T-cell (primary cell): Measurements from ENCODE around the gene MPHOSPH10. TPM values are rescaled to one million over a fixed set of nuclear protein-coding genes. Genes with fewer than 3 reads are reported as not detected.
"Not testable (repeated sequence)": the region's sequence is repeated elsewhere in the genome, so short reads cannot be mapped to it uniquely, and the experiment has no call there.

Source experiments
- ATAC-seq, 4 experiments: fragments of 200-7000 bp in 3 of 4; fragments of 150-1000 bp in 1 of 4; cut with Tn5 transposase; replicated peaks in 1 of 4; 1 replicate in 3 of 4; 2 replicates in 1 of 4; pipeline ENCODE4 v1.10.0; 2021; ENCODE audit warnings: moderate library complexity in 3 of 4, mild to moderate bottlenecking in 2 of 4, moderate number of reproducible peaks in 1 of 4
- CTCF ChIA-PET, 2 donors: fragments of 300-600 bp; sonication (Branson Sonifier 250); formaldehyde crosslinking; loops; one replicate each; lab custom pipeline; 2022; ENCODE audit warnings: antibody characterized with exemption in 2 of 2; lab: Charles Lee
- POLR2A ChIA-PET, 2 donors: fragments of 300-600 bp; sonication (Branson Sonifier 250); formaldehyde crosslinking; loops; one replicate each; lab custom pipeline; 2022; ENCODE audit warnings: antibody characterized with exemption in 2 of 2; lab: Charles Lee
- DNase-seq, 35 experiments: peaks; one replicate each; pipeline versions ENCODE4 v3.0.0 to v3.0.0-alpha.2; 2013 to 2023
- H3K27ac ChIP-seq: one replicate; pipeline ENCODE4 v1.5.1; 2013; ENCODE audit warnings: low read length
- H3K27me3 ChIP-seq, 2 experiments: replicated peaks in 1 of 2; 1 replicate in 1 of 2; 2 replicates in 1 of 2; pipeline versions ENCODE4 v1.6.1 to v1.7.0; 2013; ENCODE audit warnings: low read length in 1 of 2, mixed read lengths in 1 of 2; ENCODE audit not compliant: control insufficient read depth in 2 of 2, insufficient read depth in 2 of 2; ENCODE audit errors: extremely low read depth in 1 of 2
- H3K36me3 ChIP-seq, 2 donors: 1 replicate in 1 of 2; 2 replicates in 1 of 2; pipeline versions ENCODE4 v1.6.1 to v1.7.0; 2013; ENCODE audit warnings: low read length in 1 of 2; ENCODE audit not compliant: control insufficient read depth in 2 of 2, insufficient read depth in 1 of 2; ENCODE audit errors: extremely low read depth in 1 of 2
- H3K4me1 ChIP-seq, 2 experiments: 1 replicate in 1 of 2; 2 replicates in 1 of 2; pipeline versions ENCODE4 v1.6.1 to v1.7.0; 2013; ENCODE audit warnings: low read length in 2 of 2, mixed read lengths in 1 of 2; ENCODE audit not compliant: insufficient read depth in 2 of 2, control insufficient read depth in 1 of 2; ENCODE audit errors: extremely low read depth in 1 of 2
- H3K4me3 ChIP-seq, 2 donors: 1 replicate in 1 of 2; 2 replicates in 1 of 2; pipeline versions ENCODE4 v1.5.1 to v1.7.0; 2013; ENCODE audit warnings: mild to moderate bottlenecking in 2 of 2, low read length in 1 of 2, moderate library complexity in 1 of 2; ENCODE audit not compliant: control insufficient read depth in 1 of 2; ENCODE audit errors: extremely low read depth in 1 of 2
- H3K9me3 ChIP-seq: 2 replicates; pipeline ENCODE4 v1.7.0; 2013
- H3K27ac Mint-ChIP-seq, 2 donors: one replicate each; pipeline ENCODE4 v1.8.0; 2020 to 2021; ENCODE audit warnings: mild to moderate bottlenecking in 2 of 2, mixed read lengths in 2 of 2
- H3K27me3 Mint-ChIP-seq, 2 donors: one replicate each; pipeline ENCODE4 v1.8.0; 2021 to 2022; ENCODE audit warnings: mixed read lengths in 2 of 2
- H3K36me3 Mint-ChIP-seq: one replicate; pipeline ENCODE4 v1.8.0; 2021; ENCODE audit warnings: mixed read lengths
- H3K4me1 Mint-ChIP-seq, 3 donors: one replicate each; pipeline ENCODE4 v1.8.0; 2020 to 2022; ENCODE audit warnings: mixed read lengths in 3 of 3, mild to moderate bottlenecking in 1 of 3
- H3K4me3 Mint-ChIP-seq, 3 donors: one replicate each; pipeline ENCODE4 v1.8.0; 2020 to 2022; ENCODE audit warnings: mild to moderate bottlenecking in 3 of 3, mixed read lengths in 3 of 3, moderate library complexity in 3 of 3
- H3K9me3 Mint-ChIP-seq, 3 donors: one replicate each; pipeline ENCODE4 v1.8.0; 2020 to 2022; ENCODE audit warnings: mixed read lengths in 3 of 3
- WGBS: methylation state at CpG from one replicate; pipeline ENCODE4 v1.1.5; 2013; ENCODE audit warnings: missing lambda C conversion rate; ENCODE audit not compliant: insufficient coverage; 5-methylcytosine and 5-hydroxymethylcytosine counted together
- total RNA-seq, 35 experiments: library from RNA in 6 of 35; stranded (reverse) in 6 of 35; fragments of 120-200 nt in 1 of 35; gene quantifications; one replicate each; pipeline versions ENCODE4 v1.2.1 to v1.2.4 and lab custom pipeline; 2013 to 2026

MPHOSPH10 gene
- 10 to 100 TPM; 34.8 to 49.6 (median 39.9) TPM for total RNA-seq
- total RNA-seq (2013): 28.8 TPM
- 36.8 to 159 (median 74.6) reads per million in 29 experiments for total RNA-seq (lab: John Stamatoyannopoulos, UW)

GRCh38 chr2:71130152-71130904 is at the start of gene MPHOSPH10, which contains the start of gene MCEE:
Gene MPHOSPH10 (plus strand): TSS chr2:71130634. CDS start chr2:71130666, 32 bp downstream.
Gene MCEE (minus strand): TSS chr2:71130229. CDS start chr2:71130219, 10 bp downstream.
- peaks cover 8% of the 10 kb centered on the region for H3K36me3 Mint-ChIP-seq
- Histone ChIP-seq H3K27ac (peak within 1 kb of the TSS; percentile 77), H3K36me3 (peaks cover 3 to 12% of the 10 kb centered on the region in 2 donors), H3K4me3 (peak within 1 kb of the TSS; percentile 85 to 98), H3K27me3 (no peaks in the 10 kb centered on the region), H3K9me3 (no peaks in the 10 kb centered on the region), H3K4me1 (peaks cover 17 to 20% of the 10 kb centered on the region in 2 experiments)
- H3K4me3 Mint-ChIP-seq: no peak within 1 kb of the TSS
- POLR2A ChIA-PET: interaction anchor here (0.6 to 3.1 kb wide), 8 partner anchors 59 to 1405 kb away, joined by 3 to 20 read pairs (median 4); partner anchors contain the start of genes NAGK (in 2 of the 2), PAIP2B (in 1 of the 2) and ZNF638 (in 1 of the 2)
- peak within 1 kb of the TSS in 1 of 2 donors; percentile 70 for H3K27ac Mint-ChIP-seq
- peaks cover 19 to 26% (median 20%) of the 10 kb centered on the region in 3 donors for H3K4me1 Mint-ChIP-seq
- DNase-seq: peak; percentile 76 to 93 (median 86)
- CTCF ChIA-PET: interaction anchor here in 1 of 2 donors (0.6 to 1.6 kb wide), 7 partner anchors 59 to 212 kb away, joined by 3 to 6 read pairs (median 5); partner anchors contain the start of genes NAGK, PAIP2B and ZNF638
- ATAC-seq: peak; percentile 90 to 95 (median 94)
- no peaks in the 10 kb centered on the region for H3K9me3 Mint-ChIP-seq
- no peaks in the 10 kb centered on the region for H3K27me3 Mint-ChIP-seq
- WGBS: 0% methylated on average over 50 of the region's 67 CpGs

DNA sequence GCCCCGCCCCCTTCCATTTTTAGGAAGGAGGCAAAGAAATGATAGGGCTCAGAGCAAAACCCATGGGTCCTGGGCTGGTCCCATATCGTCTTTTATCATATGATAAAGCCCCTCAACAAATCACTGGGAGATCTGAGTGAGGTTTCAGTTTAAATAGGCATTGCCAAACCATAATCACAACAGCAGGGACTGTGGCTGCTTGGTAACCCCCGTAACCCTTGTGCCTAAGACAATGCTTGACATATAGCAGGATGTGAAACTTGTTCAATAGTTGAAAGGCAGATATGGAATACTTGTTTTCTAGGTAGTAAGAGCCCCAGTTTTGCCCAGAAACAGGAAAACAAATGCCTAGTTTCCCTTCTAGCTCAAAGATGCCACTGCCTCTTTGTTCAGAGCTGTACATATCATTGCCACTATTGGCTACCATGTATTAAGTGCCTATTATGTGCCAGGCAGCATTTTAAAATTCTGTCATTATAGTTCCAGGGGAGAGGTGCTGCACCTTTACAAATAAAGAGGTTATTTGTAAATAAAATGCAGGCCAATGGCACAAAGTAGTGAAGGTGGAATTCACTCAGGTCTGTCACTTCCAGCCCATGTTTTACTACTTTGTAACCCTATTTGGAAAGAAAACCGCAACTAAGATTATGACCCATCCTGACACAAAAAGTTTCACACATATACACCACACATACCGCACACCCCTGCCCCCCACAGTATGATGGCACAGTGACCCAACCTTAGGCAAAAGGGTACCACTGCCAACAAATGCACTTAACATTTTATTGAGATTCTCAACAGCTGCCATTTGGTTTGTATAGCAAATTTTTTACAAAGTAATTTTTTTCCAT is 47.8 kb upstream of the MPHOSPH10 start:
- Histone ChIP-seq H3K27me3 (peaks cover 0 to 4% of the 10 kb centered on the region in 2 experiments), H3K4me1 (peaks cover 3 to 5% of the 10 kb centered on the region in 2 experiments), H3K9me3 (no peaks in the 10 kb centered on the region), H3K27ac (no peak overlapping the region), H3K4me3 (no peak overlapping the region), H3K36me3 (peaks cover 9 to 15% of the 10 kb centered on the region in 2 donors)
- CTCF ChIA-PET: interaction anchor here in 1 of 2 donors (0.5 kb wide), 1 partner anchor 17 kb away, joined by 4 read pairs; no protein-coding TSS in a partner anchor
- peaks cover 4 to 8% of the 10 kb centered on the region in 2 donors for H3K27me3 Mint-ChIP-seq
- peak overlapping the region; percentile 62 to 64 for H3K27ac Mint-ChIP-seq
- no peak overlapping the region for H3K4me3 Mint-ChIP-seq
- peaks cover 9 to 19% (median 16%) of the 10 kb centered on the region in 3 donors for H3K4me1 Mint-ChIP-seq
- peak in 3 of 35 experiments; percentile 11 to 21 (median 18) for DNase-seq
- peaks cover 12% of the 10 kb centered on the region for H3K36me3 Mint-ChIP-seq
- POLR2A ChIA-PET: interaction anchor here (0.6 to 0.7 kb wide), 2 partner anchors 18 to 145 kb away, joined by 4 to 5 read pairs; partner anchors contain the start of gene PAIP2B (in 1 of the 2)
- H3K9me3 Mint-ChIP-seq: no peaks in the 10 kb centered on the region
- no CpG with 5 or more reads among the region's 5 CpGs for WGBS
- peak in 1 of 4 experiments; percentile 37 for ATAC-seq

DNA sequence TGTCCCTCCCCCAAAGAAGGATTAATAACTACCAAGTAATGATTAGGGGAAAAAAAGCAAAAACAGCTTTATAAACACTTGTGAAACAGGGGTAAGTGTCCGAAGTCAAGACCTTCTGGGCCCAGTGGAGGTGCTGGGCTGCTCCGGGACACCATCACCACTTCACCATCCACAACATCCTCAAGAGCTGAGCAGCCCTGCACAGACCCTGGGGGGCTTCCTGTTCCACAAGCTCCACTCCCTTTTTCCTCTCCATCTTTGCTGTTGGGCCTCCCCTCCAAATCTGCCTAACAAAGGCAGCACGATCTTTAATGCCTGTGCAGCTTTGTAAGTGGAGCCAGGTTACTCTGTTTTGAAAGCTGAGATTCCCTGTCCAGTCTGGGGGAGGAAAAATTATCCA is 47.1 kb upstream of the MPHOSPH10 start:
- H3K4me3 ChIP-seq, H3K27ac Mint-ChIP-seq, H3K36me3 ChIP-seq, H3K9me3 ChIP-seq, H3K4me3 Mint-ChIP-seq, H3K27me3 ChIP-seq, H3K27ac ChIP-seq, H3K36me3 Mint-ChIP-seq, CTCF ChIA-PET, ATAC-seq, H3K4me1 ChIP-seq, H3K9me3 Mint-ChIP-seq, DNase-seq: not testable (repeated sequence)
- H3K4me1 Mint-ChIP-seq: peaks cover 9 to 19% (median 16%) of the 10 kb centered on the region in 3 donors
- no CpG with 5 or more reads among the region's 3 CpGs for WGBS
- H3K27me3 Mint-ChIP-seq: peaks cover 5 to 13% of the 10 kb centered on the region in 2 donors
- POLR2A ChIA-PET: interaction anchor here in 1 of 2 donors (0.7 kb wide), 1 partner anchor 17 kb away, joined by 5 read pairs; no protein-coding TSS in a partner anchor

DNA sequence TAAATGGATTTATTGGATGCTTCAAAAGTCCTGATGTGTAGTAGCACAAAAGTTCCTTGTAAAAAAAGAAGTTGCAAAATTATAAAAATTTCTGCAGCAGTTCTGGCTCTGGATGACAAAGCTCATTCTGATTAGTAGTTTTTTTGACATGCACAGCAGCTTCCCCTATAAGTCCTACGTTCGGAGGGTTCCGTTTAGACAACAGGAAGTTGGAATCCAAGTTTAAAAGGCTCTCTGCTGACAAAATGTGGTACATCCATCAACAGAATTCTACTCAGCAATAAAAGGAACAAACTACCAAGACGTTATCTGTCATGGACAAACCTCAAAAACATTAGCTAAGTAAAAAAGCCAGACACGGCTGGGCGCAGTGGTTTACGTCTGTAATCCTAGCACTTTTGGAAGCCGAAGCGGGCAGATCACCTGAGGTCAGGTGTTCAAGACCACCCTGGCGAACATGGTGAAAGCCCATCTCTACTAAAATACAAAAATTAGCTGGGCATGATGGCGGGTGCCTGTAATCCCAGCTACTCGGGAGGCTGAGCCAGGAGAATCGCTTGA is 46.6 kb upstream of the MPHOSPH10 start:
- H3K4me3 ChIP-seq, H3K9me3 ChIP-seq, H3K36me3 Mint-ChIP-seq, H3K27ac ChIP-seq, DNase-seq, H3K4me1 ChIP-seq, H3K36me3 ChIP-seq, H3K27me3 ChIP-seq, H3K9me3 Mint-ChIP-seq: not testable (repeated sequence)
- peaks cover 9 to 19% (median 16%) of the 10 kb centered on the region in 3 donors for H3K4me1 Mint-ChIP-seq
- peak overlapping the region; percentile 63 to 73 (median 66) for H3K4me3 Mint-ChIP-seq
- POLR2A ChIA-PET: interaction anchor here in 1 of 2 donors (0.7 kb wide), 1 partner anchor 15 kb away, joined by 6 read pairs; the partner anchor contains the start of gene NAGK
- H3K27me3 Mint-ChIP-seq: peaks cover 5 to 16% of the 10 kb centered on the region in 2 donors
- peak overlapping the region; percentile 39 to 86 for H3K27ac Mint-ChIP-seq
- CTCF ChIA-PET: interaction anchor here in 1 of 2 donors (0.6 kb wide), 1 partner anchor 83 kb away, joined by 5 read pairs; no protein-coding TSS in a partner anchor
- WGBS: 32% methylated on average over 6 of the region's 13 CpGs
- ATAC-seq: peak; percentile 45 to 74 (median 68)

GRCh38 chr2:71085325-71086003 is 45.0 kb upstream of the MPHOSPH10 start:
- H3K27me3 ChIP-seq, H3K36me3 ChIP-seq, H3K9me3 ChIP-seq, H3K4me3 Mint-ChIP-seq, H3K36me3 Mint-ChIP-seq, CTCF ChIA-PET, H3K9me3 Mint-ChIP-seq, POLR2A ChIA-PET, H3K27ac ChIP-seq, H3K27ac Mint-ChIP-seq, H3K4me1 ChIP-seq, H3K4me3 ChIP-seq, ATAC-seq, DNase-seq: not testable (repeated sequence)
- peaks cover 9 to 19% (median 16%) of the 10 kb centered on the region in 3 donors for H3K4me1 Mint-ChIP-seq
- 100% methylated on average over 1 of the region's 9 CpGs for WGBS
- peaks cover 13 to 30% of the 10 kb centered on the region in 2 donors for H3K27me3 Mint-ChIP-seq
